Testis (tissue), 2 donors: ENCODE measurements around the gene ARMCX2.

Source experiments
- CTCF ChIP-seq, 3 experiments: fragments of 450-650 bp in 2 of 3; fragments of 200-600 bp in 1 of 3; sonication (generic) in 1 of 3; IDR thresholded peaks; one replicate each; pipeline ENCODE4 v1.5.1; 2016 to 2019; ENCODE audit warnings: antibody characterized with exemption in 3 of 3, mild to moderate bottlenecking in 2 of 3, moderate library complexity in 1 of 3
- POLR2A ChIP-seq: fragments of 450-650 bp; IDR thresholded peaks from one replicate; pipeline ENCODE4 v1.6.1; 2017; ENCODE audit warnings: antibody characterized with exemption, mild to moderate bottlenecking, moderate library complexity

- no peak for TF ChIP-seq POLR2A
- no peak for TF ChIP-seq CTCF (IDR thresholded peaks at IDR 0.05)
These were observed 53.9 kb downstream of the ARMCX2 start for GRCh38 chrX:101605728-101606127.
